HG03135 (cell line): ENCODE data around the gene IWS1.
"Not testable (repeated sequence)": the region's sequence is repeated elsewhere in the genome, so short reads cannot be mapped to it uniquely, and the experiment has no call there.

Experiments
- ATAC-seq: cut with Tn5 transposase; IDR thresholded peaks from one replicate; pipeline ENCODE4 v1.9.1; 2021; ENCODE audit warnings: mild to moderate bottlenecking, moderate library complexity; ENCODE audit not compliant: unreplicated experiment

Gene IWS1

DNA sequence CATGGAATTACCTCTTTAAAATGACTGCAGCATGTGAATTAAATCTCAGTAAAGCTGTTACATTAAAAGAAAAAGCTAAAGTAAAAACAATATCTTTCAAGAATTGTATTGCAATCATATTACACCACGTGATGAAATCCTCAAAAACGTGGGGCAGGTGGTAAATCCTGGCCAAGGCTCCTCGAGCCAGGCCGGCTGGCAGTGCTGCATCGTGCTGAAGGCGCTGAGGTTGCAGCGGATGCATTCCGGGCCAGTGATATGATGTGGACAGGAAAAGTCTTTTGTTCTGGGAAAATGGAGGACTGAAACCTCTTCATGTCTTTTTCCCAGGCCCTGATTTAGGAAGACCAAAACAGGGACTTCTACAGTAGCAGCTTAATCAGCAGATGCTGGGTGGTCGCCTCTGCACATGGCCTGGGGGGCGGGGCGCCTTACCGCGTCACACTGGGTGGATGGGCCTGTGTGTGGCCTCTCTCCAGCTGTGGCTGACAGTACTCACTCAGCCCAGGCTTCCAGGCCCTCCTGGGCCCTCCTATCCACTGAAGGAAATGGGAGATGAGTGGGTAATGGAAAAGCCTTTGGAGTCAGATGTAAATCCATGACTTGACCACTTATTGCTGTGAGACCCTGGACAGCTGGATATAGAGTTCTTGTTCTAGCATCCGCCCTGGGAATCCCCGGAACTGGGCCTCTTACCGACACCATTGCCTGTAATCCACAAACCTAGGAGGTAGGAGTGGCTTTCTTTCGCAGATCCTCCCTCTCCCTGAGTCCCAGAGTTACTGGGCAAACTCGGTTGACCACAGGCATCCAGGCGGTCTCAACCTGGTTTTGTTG is 62.9 kb downstream of the IWS1 start:
- no peak for ATAC-seq

- ATAC-seq: no peak
Observed at GRCh38 chr2:127462461-127462860, 63.8 kb downstream of the IWS1 start.

DNA sequence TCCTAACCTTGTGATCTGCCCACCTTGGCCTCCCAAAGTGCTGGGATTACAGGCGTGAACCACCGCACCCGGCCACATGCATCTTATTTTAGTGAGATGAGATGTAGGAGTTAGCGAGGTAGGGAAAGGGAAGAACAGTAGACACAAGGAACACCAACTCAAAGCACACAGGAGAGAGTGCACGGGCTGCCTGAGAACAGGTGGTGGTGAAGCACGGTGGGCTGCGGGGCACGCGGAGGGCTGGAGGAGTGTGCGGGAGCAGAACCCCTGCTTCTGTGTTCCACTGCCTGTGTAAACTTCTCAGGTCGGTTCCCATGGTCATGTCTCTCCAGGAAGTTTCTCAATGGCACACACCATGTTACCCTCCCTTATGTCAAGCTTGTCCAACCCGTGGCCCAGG is 69.3 kb downstream of the IWS1 start:
- ATAC-seq: no peak

GRCh38 chr2:127455566-127456493 is 70.5 kb downstream of the IWS1 start:
- ATAC-seq: no peak

- no peak for ATAC-seq
Observed at GRCh38 chr2:127454595-127455565, 71.4 kb downstream of the IWS1 start.

DNA sequence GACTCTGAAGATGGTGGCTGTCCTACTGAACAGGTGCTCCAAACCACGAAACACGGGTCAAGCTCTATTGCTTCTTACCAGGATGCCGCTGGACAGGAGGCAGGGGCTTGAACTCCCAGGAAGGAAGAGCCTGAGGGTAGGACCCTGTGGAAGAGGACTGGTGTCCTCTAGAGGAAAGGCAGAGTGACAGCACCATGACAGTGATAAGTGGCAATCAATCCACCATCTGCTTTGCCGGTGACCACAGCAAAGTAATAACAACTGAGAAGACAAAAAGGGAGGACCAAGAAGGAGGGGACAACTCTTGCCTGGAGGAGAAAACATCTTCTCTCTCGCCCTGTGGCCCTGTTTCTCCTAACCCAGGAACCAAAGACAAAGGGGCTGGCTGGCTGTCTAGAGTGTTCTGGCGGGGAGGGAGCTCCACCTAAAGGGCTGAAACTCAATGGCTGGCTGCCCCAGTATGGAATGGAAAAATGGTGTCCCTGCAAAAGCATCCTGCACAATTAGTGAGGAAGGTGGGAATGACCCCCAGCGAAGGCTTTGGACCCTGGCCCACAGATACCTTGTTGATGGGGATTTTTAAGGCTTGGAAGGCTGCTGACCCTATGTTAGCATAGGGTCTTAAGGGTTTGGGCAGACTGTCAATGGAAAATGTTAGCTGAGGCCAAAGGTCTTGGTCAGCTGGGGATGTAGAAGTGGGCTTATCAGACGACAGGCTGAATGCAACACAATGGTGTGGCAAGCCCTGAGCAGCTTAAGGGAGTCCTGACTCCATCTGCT is 72.7 kb downstream of the IWS1 start:
- no peak for ATAC-seq

GRCh38 chr2:127453013-127453391 is 73.3 kb downstream of the IWS1 start:
- ATAC-seq: no peak

DNA sequence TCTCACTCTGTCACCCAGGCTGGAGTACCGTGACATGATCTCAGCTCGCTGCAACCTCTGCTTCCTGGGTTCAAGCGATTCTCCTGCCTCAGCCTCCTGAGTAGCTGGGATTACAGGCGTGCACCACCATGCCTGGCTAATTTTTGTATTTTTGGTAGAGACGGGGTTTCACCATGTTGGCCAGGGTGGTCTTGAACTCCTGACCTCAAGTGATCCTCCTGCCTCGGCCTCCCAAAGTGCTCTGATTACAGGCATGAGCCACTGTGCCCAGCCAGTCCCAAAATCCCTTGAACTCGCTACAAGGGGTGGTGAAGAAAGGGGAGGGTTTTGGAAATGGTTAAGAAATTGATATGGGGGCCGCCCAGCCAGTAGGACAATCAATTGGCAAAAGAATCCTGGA is 73.9 kb downstream of the IWS1 start:
- ATAC-seq: not testable (repeated sequence)

GRCh38 chr2:127451981-127452380 is 74.3 kb downstream of the IWS1 start:
- no peak for ATAC-seq

GRCh38 chr2:127449898-127450297 is 76.4 kb downstream of the IWS1 start:
- no peak for ATAC-seq

DNA sequence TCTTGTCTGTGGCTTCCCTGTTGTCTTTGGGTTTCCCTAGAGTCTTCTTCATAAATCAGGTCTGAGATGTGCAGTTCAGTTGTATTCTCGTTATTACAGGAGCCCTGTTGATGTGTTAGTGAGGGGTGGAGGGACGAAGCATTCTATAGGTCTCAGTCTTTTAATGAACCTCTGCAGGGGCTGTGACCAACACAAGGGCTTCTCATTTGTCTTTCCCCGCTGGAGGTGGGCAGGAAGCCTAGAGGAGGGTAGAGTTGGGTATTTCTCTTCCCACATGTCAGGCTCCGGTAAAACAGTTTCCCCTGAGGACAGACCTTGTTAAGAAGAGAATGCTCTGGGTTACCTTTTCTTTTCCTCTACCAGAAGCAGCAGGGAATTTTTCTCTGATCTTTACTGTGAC is 76.9 kb downstream of the IWS1 start:
- ATAC-seq: no peak

DNA sequence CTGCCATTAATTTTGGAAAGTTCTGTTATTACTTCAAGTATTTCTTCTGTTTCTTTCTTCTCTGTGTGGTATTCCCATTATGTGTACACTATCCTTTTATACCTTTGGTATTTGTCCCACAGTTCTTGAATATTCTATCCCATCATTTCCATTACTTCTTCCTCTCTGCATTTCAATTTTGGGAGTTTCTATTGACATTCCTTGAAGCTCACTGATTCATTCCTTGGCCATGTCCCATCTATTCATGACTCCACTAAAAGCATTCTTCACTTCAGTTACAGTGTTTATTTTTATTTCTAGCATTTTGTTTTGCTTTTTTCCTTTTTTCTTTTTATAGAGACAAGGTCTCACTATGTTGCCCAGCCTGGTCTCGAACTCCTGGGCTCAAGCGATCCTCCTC is 77.8 kb downstream of the IWS1 start:
- no peak for ATAC-seq

DNA sequence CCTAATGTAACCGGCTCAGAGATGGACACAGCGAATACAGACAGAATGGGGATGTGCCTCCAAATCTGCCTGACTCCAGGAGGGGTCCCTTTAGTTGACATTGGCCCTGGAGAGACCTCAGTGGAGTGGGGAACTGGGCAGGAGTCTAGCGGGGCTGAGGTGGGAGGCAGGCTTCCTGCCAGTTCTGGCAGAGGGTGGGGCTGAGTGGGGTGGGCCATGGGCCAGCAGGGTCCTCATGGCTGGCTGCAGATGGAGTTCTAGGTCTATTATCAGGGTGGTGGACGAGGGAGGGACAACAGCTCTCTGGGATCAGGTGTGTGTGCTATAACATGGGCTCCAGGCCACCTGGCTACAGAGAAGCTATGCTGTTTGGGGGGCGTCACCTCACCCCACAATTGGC is 86.9 kb downstream of the IWS1 start:
- ATAC-seq: no peak

DNA sequence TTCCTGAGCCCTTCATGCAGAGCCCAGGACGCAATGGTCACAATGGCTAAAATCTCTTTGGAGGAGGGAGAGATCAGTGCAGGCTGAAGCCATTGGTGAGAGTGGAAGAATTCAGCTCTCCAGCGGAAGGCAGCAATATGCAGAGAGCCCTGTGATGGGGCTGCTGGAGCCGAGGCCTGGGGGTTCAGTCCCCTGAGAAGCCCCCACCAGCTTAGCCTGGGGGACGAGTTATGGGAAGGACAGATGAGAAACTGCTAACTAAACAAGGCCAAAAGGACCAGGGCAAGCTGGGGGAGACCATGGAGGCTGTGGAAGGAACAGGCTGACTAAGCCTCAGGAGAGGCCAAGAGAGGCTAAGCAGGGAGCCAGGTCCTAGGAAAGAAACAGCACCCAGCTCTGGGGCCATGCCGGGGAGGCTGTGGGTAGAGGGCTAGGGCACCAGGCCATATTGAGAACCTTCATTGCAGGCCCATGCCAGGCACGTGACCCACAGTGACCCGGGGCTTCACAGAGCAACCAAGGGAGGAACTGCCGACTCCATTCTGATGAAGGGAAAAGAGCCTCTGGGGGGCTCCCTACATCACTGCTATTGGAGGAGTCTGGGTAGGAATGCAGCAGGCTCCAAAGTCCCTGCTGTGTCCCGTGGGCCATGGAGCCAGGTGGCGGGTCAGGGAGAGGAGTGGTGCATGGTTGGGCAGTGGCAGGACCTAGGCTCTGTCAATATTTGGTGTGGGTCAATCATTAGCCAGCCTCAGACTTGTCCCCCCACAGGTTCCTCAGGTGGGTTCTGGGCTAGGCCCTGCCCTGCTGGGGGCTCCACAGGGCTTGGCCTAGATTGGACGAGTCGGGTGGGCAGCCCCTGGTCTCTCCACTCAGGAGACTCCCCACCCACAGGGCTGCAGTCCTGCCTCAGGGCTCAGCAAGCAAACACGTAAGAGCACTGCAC is 88.2 kb downstream of the IWS1 start:
- ATAC-seq: no peak

- no peak for ATAC-seq
Observed at GRCh38 chr2:127437056-127437455, 89.2 kb downstream of the IWS1 start.

DNA sequence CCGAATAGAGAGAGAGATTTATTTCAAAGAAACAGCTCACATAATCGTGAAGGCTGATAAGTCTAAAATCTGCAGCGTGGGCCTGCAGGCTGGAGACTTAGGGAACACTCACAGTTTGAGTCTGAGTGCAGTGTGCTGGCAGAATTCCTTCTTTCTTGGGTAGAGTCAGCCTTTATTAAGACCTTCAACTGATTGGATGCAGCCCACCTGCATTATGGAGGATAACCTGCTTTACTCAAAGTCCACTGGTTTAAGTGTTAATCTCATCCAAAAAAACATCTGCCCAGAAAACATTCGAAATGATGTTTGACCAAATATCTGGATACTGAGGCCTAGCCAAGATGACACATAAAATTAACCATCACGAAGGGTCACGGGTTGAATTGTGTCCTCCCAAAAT is 91.8 kb downstream of the IWS1 start:
- ATAC-seq: no peak

DNA sequence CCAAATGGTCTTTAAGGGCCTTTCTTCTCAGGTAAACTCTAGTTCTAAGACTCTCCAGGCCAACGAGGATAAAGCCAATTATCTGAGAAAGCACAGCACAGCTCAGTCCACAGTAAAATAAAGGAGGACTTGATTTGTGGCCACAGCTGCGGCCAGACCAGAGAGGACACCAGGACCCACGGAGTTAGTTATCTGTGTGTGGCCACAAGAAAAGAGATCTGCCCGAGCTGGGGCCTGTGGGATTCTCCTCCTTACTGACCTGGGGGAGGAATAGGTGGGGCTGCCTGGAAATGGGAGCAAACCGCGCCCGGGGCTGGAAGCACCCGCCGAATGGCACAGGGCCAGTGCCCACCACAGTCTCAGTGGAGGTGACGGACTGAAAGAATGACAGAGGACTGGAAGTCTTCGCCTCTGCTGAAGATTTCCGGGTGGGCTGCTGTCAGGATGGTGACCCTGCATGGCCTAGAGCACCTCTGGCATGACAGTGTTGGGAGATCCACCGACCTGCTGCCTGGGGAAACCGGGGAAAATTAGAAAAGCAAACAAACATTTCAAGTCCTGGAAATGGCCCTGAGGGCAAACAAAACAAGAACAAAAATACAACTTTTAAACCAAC is 94.8 kb downstream of the IWS1 start:
- no peak for ATAC-seq
